ENCODE data around the gene EFCAB13. TPM values are rescaled to one million over a fixed set of nuclear protein-coding genes. Genes with fewer than 3 reads are reported as not detected.

EFCAB13 gene
- total RNA-seq, 1 experiment from 2014 or later, result 2.7 TPM

DNA sequence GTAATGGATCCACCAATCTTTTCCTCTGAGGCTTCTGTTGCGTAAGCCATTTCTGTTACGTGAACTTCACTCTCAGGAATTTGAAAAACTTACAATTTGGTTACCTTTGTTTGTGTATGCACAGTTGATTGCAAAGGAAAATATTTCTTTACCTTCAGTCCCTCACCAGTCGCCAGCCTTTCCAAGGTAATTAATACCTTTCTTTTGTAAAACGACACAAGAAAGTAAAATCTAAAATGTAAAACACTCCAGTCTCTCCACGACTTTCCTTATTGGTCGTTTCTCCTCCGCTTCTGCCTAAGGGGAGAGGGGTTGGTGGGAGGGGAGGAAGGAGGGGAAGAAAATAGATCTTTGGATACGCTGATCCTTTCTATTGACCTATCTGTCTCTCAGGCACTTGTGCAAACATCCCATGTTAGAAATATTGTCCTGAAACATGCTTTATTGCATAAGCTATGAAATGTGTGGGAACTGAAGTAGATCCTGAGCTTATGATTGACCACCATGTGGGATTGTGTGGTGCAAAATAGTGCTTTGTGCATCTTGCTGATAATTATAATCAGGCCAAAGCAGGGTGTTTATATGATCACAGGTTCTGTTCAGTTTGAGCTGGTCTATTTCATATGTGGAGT lies 32.4 kb upstream of the EFCAB13 start:
- intact Hi-C loops (cut with micrococcal nuclease), result no loop called here
- no peak overlapping the region for H3K27ac ChIP-seq (ENCODE audit: low read length)
- ATAC-seq (no peak), DNase-seq (no peak)
- BruUV-seq (replicated peaks), result no TSS peak
- no peaks in the 10 kb centered on the region for H3K9me3 ChIP-seq (ENCODE audit: low read length)
- H3K4me2 ChIP-seq (ENCODE audit: low read length), result no peak overlapping the region
- no peak overlapping the region for H2AFZ ChIP-seq (ENCODE audit: low read length)
- no peaks in the 10 kb centered on the region for H3F3A ChIP-seq (ENCODE audit: low read length, unreplicated experiment)
- H4K20me1 ChIP-seq (ENCODE audit: low read length), result no peaks in the 10 kb centered on the region
- no peak overlapping the region for H3K9ac ChIP-seq (ENCODE audit: low read length)
- H3K36me3 ChIP-seq (ENCODE audit: low read depth, low read length), result no peaks in the 10 kb centered on the region
- ChIA-PET POLR2A (ENCODE audit: unreplicated experiment) (no interaction called here), CTCF (no interaction called here)
- TF ChIP-seq EZH2phosphoT487 (IDR thresholded peaks at IDR 0.05; ENCODE audit: borderline replicate concordance, low read length) (no peak), EZH2 (IDR thresholded peaks at IDR 0.05; ENCODE audit: low read length, unreplicated experiment) (no peak)
- TF ChIP-seq, protein P1, sequence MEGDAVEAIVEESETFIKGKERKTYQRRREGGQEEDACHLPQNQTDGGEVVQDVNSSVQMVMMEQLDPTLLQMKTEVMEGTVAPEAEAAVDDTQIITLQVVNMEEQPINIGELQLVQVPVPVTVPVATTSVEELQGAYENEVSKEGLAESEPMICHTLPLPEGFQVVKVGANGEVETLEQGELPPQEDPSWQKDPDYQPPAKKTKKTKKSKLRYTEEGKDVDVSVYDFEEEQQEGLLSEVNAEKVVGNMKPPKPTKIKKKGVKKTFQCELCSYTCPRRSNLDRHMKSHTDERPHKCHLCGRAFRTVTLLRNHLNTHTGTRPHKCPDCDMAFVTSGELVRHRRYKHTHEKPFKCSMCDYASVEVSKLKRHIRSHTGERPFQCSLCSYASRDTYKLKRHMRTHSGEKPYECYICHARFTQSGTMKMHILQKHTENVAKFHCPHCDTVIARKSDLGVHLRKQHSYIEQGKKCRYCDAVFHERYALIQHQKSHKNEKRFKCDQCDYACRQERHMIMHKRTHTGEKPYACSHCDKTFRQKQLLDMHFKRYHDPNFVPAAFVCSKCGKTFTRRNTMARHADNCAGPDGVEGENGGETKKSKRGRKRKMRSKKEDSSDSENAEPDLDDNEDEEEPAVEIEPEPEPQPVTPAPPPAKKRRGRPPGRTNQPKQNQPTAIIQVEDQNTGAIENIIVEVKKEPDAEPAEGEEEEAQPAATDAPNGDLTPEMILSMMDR (conservative IDR thresholded peaks at IDR 0.05; ENCODE audit: low read depth, low read length), result no peak
- H3K4me1 ChIP-seq (ENCODE audit: insufficient read depth, low read length), result peaks cover 17% of the 10 kb centered on the region
- no peak overlapping the region for H3K4me3 ChIP-seq (ENCODE audit: low read length)
- H3K9me2 ChIP-seq (replicated peaks; ENCODE audit: low read length), result no peaks in the 10 kb centered on the region
- H3K79me2 ChIP-seq (ENCODE audit: low read length), result no peaks in the 10 kb centered on the region
- H3K27me3 ChIP-seq (ENCODE audit: low read length), result no peaks in the 10 kb centered on the region

- intact Hi-C loops (cut with micrococcal nuclease), result no loop called here
- H3K79me2 ChIP-seq (ENCODE audit: low read length), result no peaks in the 10 kb centered on the region
- TF ChIP-seq EZH2phosphoT487 (IDR thresholded peaks at IDR 0.05; ENCODE audit: borderline replicate concordance, low read length), result no peak
- TF ChIP-seq, protein P1 (conservative IDR thresholded peaks at IDR 0.05; ENCODE audit: low read depth, low read length), result no peak
- no peak for TF ChIP-seq EZH2 (IDR thresholded peaks at IDR 0.05; ENCODE audit: low read length, unreplicated experiment)
- DNase-seq (no peak), ATAC-seq (no peak)
- BruUV-seq (replicated peaks), result no TSS peak
- H4K20me1 ChIP-seq (ENCODE audit: low read length), result no peaks in the 10 kb centered on the region
- ChIA-PET POLR2A (ENCODE audit: unreplicated experiment) (no interaction called here), CTCF (no interaction called here)
- no peaks in the 10 kb centered on the region for H3K9me2 ChIP-seq (replicated peaks; ENCODE audit: low read length)
- H3K9me3 ChIP-seq (ENCODE audit: low read length), result no peaks in the 10 kb centered on the region
- no peak overlapping the region for H2AFZ ChIP-seq (ENCODE audit: low read length)
- H3F3A ChIP-seq (ENCODE audit: low read length, unreplicated experiment), result no peaks in the 10 kb centered on the region
- no peak overlapping the region for H3K4me3 ChIP-seq (ENCODE audit: low read length)
- peaks cover 17% of the 10 kb centered on the region for H3K4me1 ChIP-seq (ENCODE audit: insufficient read depth, low read length)
- no peaks in the 10 kb centered on the region for H3K27me3 ChIP-seq (ENCODE audit: low read length)
- H3K4me2 ChIP-seq (ENCODE audit: low read length), result no peak overlapping the region
- no peak overlapping the region for H3K27ac ChIP-seq (ENCODE audit: low read length)
- H3K36me3 ChIP-seq (ENCODE audit: low read depth, low read length), result no peaks in the 10 kb centered on the region
- no peak overlapping the region for H3K9ac ChIP-seq (ENCODE audit: low read length)
These were observed 31.5 kb upstream of the EFCAB13 start for GRCh38 chr17:47292206-47292605.

DNA sequence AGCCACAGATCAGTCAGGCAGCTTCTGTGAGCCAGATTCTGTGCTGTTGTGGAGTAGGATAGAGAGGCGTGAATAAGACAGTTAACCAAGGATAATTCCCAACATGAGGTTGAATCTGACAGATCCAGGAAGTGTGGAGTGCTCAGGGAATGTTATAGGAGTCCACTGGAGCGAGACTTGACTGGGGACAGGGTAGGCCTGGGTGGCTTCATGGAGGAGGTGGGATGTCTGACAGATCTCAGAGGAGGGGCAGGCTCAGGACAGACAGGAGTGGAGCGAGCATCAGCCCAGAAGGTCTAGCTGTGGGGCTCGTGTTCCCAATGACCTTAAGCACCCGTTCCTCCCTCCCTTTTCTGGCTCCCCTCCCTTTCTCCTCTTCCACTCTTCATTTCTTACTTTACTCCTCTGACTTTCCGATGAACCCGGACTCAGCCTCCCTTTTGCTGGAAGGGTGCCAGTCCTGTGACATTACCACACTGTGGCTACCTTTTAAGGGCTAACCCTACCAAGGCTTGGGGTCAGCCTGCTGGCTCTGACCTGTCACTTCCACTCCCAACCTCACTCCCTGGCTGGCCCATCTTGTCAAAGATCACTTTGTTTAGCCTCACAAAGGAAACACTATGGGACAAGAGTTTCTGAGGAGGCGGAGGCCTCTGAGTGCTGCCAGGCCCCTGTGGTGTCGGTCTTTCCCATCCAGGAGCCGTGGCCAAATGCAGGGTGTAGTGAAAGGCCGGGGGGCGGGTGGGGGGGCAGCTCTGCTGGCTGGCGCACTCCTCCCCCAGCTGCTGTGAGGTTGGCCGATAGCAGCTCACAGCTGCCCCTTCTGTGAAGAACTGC lies 28.5 kb upstream of the EFCAB13 start:
- H3K79me2 ChIP-seq (ENCODE audit: low read length), result no peaks in the 10 kb centered on the region
- no peaks in the 10 kb centered on the region for H4K20me1 ChIP-seq (ENCODE audit: low read length)
- no peak overlapping the region for H3K27ac ChIP-seq (ENCODE audit: low read length)
- H3K27me3 ChIP-seq (ENCODE audit: low read length), result no peaks in the 10 kb centered on the region
- no peaks in the 10 kb centered on the region for H3K9me2 ChIP-seq (replicated peaks; ENCODE audit: low read length)
- H3K9ac ChIP-seq (ENCODE audit: low read length), result no peak overlapping the region
- no peaks in the 10 kb centered on the region for H3K36me3 ChIP-seq (ENCODE audit: low read depth, low read length)
- no peaks in the 10 kb centered on the region for H3F3A ChIP-seq (ENCODE audit: low read length, unreplicated experiment)
- ATAC-seq (no peak), DNase-seq (no peak)
- BruUV-seq (replicated peaks), result no TSS peak
- H2AFZ ChIP-seq (ENCODE audit: low read length), result no peak overlapping the region
- no peak overlapping the region for H3K4me2 ChIP-seq (ENCODE audit: low read length)
- H3K4me3 ChIP-seq (ENCODE audit: low read length), result no peak overlapping the region
- POLR2A ChIA-PET (ENCODE audit: unreplicated experiment), result no interaction called here
- CTCF ChIA-PET, result no interaction called here
- TF ChIP-seq EZH2phosphoT487 (IDR thresholded peaks at IDR 0.05; ENCODE audit: borderline replicate concordance, low read length), result no peak
- TF ChIP-seq EZH2 (IDR thresholded peaks at IDR 0.05; ENCODE audit: low read length, unreplicated experiment), result no peak
- TF ChIP-seq, protein P1 (conservative IDR thresholded peaks at IDR 0.05; ENCODE audit: low read depth, low read length), result no peak
- no peaks in the 10 kb centered on the region for H3K9me3 ChIP-seq (ENCODE audit: low read length)
- peaks cover 10% of the 10 kb centered on the region for H3K4me1 ChIP-seq (ENCODE audit: insufficient read depth, low read length)
- intact Hi-C loops (cut with micrococcal nuclease), result no loop called here
